ENCODE data around the gene SVIL. TPM values are rescaled to one million over a fixed set of nuclear protein-coding genes. Genes with fewer than 3 reads are reported as not detected.
A peak's percentile ranks its signal among the peaks of the same experiment; 100 is the strongest.

Gene SVIL
- total and polyA plus RNA-seq, 2 of the 13 experiments (the other 11 are each of a cell fraction or from before 2014, with no cell fraction given): 3.9 to 12.1 TPM

DNA sequence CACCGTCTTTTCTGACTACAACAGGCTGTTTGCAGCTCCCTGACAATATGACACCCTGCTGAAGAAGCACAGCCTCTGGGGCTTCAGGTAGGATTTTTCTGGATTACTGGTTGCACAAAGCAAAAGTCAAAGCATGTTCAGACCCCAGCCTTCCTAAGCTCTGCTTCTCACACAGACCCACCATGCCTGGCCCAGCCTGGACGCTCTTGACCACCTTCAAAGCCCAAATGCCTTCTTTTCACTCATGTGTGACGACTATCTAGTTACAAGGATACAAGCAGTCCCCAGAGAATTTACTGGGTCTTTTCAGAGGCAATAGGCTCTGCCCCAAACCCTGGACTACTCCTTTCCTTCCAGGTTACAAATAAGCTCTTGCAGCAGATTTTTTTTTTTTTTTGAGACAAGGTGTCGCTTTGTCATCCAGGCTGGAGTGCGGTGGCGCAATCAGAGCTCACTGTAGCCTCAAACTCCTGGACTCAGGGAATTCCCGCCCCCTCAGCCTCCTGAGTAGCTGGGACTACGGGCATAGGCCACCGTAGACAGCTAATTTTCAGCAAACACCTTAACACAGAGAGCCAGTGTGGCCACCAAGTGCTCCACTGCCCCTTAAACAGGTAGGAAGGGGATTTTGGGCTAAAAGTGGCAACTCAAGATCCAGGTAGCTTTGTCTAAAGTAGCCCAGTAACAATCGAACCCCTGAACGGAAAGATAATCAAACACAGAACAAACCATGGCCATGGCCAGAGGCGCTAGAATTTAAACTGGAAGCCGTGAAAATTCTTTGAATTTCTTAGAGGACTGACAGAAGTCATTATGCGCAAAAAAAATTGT is 16.2 kb downstream of the SVIL start (continued):
- TF ChIP-seq, protein P1, sequence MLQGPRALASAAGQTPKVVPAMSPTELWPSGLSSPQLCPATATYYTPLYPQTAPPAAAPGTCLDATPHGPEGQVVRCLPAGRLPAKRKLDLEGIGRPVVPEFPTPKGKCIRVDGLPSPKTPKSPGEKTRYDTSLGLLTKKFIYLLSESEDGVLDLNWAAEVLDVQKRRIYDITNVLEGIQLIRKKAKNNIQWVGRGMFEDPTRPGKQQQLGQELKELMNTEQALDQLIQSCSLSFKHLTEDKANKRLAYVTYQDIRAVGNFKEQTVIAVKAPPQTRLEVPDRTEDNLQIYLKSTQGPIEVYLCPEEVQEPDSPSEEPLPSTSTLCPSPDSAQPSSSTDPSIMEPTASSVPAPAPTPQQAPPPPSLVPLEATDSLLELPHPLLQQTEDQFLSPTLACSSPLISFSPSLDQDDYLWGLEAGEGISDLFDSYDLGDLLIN (CRISPR knock-in tag; IDR thresholded peaks at IDR 0.05; ENCODE audit: borderline replicate concordance): no peak
- TF ChIP-seq FIP1L1 (IDR thresholded peaks at IDR 0.05; ENCODE audit: borderline replicate concordance, insufficient read depth, low read depth, low read length): no peak
- TF ChIP-seq HCFC1 (IDR thresholded peaks at IDR 0.05; ENCODE audit: low read depth, low read length): no peak
- TF ChIP-seq PCBP2 (optimal IDR thresholded peaks at IDR 0.05; ENCODE audit: low read depth, low read length, poor library complexity, severe bottlenecking): no peak
- TF ChIP-seq, protein P2, sequence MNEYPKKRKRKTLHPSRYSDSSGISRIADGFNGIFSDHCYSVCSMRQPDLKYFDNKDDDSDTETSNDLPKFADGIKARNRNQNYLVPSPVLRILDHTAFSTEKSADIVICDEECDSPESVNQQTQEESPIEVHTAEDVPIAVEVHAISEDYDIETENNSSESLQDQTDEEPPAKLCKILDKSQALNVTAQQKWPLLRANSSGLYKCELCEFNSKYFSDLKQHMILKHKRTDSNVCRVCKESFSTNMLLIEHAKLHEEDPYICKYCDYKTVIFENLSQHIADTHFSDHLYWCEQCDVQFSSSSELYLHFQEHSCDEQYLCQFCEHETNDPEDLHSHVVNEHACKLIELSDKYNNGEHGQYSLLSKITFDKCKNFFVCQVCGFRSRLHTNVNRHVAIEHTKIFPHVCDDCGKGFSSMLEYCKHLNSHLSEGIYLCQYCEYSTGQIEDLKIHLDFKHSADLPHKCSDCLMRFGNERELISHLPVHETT (CRISPR knock-in tag; conservative IDR thresholded peaks at IDR 0.05): no peak
- no peak for TF ChIP-seq BHLHE40 (IDR thresholded peaks at IDR 0.05; ENCODE audit: low read length)
- TF ChIP-seq, protein P3, sequence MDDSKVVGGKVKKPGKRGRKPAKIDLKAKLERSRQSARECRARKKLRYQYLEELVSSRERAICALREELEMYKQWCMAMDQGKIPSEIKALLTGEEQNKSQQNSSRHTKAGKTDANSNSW (CRISPR knock-in tag; IDR thresholded peaks at IDR 0.05; ENCODE audit: borderline replicate concordance): no peak
- TF ChIP-seq ZSCAN21 (CRISPR knock-in tag; IDR thresholded peaks at IDR 0.05; ENCODE audit: borderline replicate concordance): no peak
- no peak for TF ChIP-seq ZNF772 (CRISPR knock-in tag; IDR thresholded peaks at IDR 0.05)
- no peak for TF ChIP-seq YY1 (IDR thresholded peaks at IDR 0.05; ENCODE audit: insufficient read depth, insufficient replicate concordance, low read depth, low read length)
- no peak for TF ChIP-seq FOXK1 (CRISPR knock-in tag; IDR thresholded peaks at IDR 0.05; ENCODE audit: borderline replicate concordance, low read depth)
- no peak for TF ChIP-seq ZSCAN30 (CRISPR knock-in tag; IDR thresholded peaks at IDR 0.05)
- no peak for TF ChIP-seq REXO4 (CRISPR knock-in tag; IDR thresholded peaks at IDR 0.05; ENCODE audit: borderline replicate concordance)
- TF ChIP-seq ZNF775 (CRISPR knock-in tag; IDR thresholded peaks at IDR 0.05; ENCODE audit: borderline replicate concordance): no peak
- peak; percentile 48 for TF ChIP-seq U2AF1 (optimal IDR thresholded peaks at IDR 0.05; ENCODE audit: low read depth, low read length)
- TF ChIP-seq ZNF530 (CRISPR knock-in tag; IDR thresholded peaks at IDR 0.05; ENCODE audit: low read depth): no peak
- TF ChIP-seq SMC3 (IDR thresholded peaks at IDR 0.05; ENCODE audit: low read length): peak; percentile 10; the same call in 1 of the 2 replicates
- no peak for TF ChIP-seq KDM1A (CRISPR knock-in tag; IDR thresholded peaks at IDR 0.05)
- TF ChIP-seq ZNF33B (CRISPR knock-in tag; IDR thresholded peaks at IDR 0.05): no peak
- TF ChIP-seq, protein P4, sequence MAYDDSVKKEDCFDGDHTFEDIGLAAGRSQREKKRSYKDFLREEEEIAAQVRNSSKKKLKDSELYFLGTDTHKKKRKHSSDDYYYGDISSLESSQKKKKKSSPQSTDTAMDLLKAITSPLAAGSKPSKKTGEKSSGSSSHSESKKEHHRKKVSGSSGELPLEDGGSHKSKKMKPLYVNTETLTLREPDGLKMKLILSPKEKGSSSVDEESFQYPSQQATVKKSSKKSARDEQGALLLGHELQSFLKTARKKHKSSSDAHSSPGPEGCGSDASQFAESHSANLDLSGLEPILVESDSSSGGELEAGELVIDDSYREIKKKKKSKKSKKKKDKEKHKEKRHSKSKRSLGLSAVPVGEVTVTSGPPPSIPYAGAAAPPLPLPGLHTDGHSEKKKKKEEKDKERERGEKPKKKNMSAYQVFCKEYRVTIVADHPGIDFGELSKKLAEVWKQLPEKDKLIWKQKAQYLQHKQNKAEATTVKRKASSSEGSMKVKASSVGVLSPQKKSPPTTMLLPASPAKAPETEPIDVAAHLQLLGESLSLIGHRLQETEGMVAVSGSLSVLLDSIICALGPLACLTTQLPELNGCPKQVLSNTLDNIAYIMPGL (CRISPR knock-in tag; IDR thresholded peaks at IDR 0.05; ENCODE audit: borderline replicate concordance in 1 of 2, low read depth in 1 of 2): peak in 1 of 2 experiments; percentile 63; a peak in 1 of 4 replicates
- 0 out of 2 replicates have a peak, but pooled peaks have one; percentile 45 for TF ChIP-seq ZNF567 (CRISPR knock-in tag; IDR thresholded peaks at IDR 0.05; ENCODE audit: borderline replicate concordance)
- no peak for TF ChIP-seq SNAPC2 (CRISPR knock-in tag; IDR thresholded peaks at IDR 0.05)
- no peak for TF ChIP-seq ESRRA (CRISPR knock-in tag; IDR thresholded peaks at IDR 0.05; ENCODE audit: low read depth)
- TF ChIP-seq KLF16 (CRISPR knock-in tag; IDR thresholded peaks at IDR 0.05): no peak; a peak in 1 of 4 replicates
- TF ChIP-seq EED (CRISPR knock-in tag; IDR thresholded peaks at IDR 0.05): no peak
